GM21786 (cell line): Measurements from ENCODE around the gene LRTM2.

Experiments used
- ATAC-seq: cut with Tn5 transposase; IDR thresholded peaks from one replicate; pipeline ENCODE4 v1.9.1; 2021; ENCODE audit not compliant: unreplicated experiment

Gene LRTM2

GRCh38 chr12:1882850-1883470, 62.6 kb downstream of the LRTM2 start:
- no peak for ATAC-seq

DNA sequence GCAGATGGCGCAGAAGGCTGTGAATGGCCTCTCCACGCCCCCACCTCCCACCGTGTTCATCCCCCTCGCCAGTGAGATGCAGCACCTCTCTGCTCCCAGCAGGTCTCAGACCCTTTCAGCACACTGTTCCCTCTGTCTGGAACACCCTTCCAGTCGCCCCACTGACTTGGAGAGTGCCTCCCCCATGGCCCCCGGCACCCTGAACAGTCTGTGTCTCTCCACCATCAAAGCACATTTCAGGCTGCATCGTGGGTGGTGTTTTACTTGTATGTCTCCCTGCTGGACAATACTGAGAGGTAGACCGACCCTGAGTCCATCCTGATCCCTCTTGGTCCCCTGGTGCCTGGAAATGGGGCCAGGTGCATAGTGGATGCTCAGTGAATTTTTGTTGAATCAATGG, 63.1 kb downstream of the LRTM2 start:
- ATAC-seq, result no peak

DNA sequence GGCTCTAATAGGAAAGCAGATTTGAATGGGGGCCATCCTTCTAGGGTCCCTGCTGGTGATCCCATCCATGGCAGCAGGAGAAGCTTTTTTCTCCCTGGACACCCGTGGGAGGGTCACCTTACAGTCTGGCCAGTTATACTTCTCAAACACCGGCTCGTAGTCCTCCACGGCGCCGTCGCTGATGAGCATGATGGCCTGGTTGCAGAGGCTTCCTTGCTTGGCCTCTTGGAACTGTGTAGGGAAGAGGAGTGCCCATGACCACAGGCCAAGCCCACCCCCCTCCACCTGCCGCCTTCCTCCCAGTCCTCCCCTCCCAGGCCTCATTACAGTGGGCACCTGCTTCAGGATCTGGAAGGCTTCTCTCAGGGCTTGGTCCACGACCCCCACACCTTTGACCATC, 64.3 kb downstream of the LRTM2 start:
- no peak for ATAC-seq

DNA sequence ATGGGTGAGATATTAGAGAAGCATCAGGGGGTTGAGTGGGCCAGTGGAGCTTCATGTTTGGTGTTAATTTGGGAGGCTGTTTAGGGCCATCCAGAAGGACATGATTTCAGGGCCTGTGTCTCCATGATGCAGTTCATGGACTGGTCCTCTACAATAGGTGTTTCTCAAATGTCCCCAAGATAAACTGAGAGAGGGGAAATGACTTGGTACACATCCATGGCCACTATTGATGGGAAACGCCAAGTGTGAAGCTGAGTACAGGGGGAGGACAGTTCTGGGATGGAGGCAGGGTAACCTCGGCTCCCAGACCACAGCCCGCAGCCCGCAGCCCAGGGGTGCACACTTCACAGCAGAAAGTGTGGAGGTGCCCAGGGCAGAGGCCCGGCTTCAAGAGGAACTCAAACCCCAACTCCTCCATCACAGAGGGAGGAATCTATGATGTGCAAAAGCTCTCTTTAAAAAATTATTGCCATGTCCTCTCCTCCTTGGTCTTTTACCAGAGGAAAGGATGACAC, 64.8 kb downstream of the LRTM2 start:
- ATAC-seq, result no peak

DNA sequence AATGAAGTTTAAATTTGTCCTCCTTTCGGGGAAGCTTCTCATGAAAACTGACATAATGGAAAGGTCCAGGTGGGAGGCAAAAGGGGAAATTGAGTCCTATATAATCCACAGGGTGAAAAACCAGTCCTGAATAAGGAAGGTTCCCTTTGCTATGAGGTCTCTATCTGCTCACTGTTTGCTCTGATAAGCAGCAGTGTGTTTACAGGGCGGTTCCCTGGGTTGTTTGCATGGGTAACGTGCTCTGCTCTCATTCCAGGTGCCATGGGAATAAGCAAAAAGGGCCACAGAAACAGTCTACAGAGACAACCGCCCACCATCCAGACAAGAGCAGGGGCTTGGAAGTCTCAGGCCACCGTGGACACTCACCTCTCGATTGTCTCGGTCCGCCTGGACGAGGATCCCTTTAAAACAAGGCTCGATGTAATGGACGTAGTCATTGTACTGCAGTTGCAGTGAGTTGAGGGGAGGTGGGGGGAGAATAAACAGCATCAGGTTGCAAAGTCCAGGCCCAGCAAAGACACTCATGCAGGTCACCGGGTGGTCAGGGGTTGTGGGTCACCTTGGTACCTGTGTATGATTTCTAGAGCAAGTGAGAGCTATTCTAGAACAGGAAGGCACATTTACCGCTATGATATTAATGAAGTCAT, 65.4 kb downstream of the LRTM2 start:
- ATAC-seq, result no peak
